NOMO-1 (cell line): ENCODE measurements around the gene TKT.

Source experiments
- DNase-seq, 2 experiments: peaks; one replicate each; lab custom pipeline; 2025; ENCODE audit not compliant: unreplicated experiment in 2 of 2; lab: John Stamatoyannopoulos, UW

TKT gene

DNA sequence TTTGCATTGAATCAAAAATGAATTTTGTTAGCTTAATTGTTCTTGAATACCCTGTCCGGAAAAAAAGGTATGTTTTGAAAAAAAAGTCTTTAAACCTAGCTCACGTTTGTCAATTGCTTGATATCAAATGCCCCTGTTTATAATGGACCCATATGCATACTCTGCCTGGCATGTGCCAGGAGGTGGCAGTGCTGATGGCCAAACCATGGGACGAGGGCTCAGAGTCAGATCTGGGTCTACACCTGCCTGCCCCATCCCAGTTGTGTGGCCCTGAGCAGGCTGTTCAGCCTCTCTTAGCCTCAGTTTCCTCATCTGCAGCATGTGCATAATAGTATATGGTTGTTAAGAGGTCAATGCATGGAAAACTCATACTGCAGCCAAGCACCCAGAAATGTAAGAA, 56.0 kb downstream of the TKT start:
- no peak for DNase-seq

- no peak for DNase-seq
Measured at GRCh38 chr3:53198996-53199395, 56.8 kb downstream of the TKT start.

DNA sequence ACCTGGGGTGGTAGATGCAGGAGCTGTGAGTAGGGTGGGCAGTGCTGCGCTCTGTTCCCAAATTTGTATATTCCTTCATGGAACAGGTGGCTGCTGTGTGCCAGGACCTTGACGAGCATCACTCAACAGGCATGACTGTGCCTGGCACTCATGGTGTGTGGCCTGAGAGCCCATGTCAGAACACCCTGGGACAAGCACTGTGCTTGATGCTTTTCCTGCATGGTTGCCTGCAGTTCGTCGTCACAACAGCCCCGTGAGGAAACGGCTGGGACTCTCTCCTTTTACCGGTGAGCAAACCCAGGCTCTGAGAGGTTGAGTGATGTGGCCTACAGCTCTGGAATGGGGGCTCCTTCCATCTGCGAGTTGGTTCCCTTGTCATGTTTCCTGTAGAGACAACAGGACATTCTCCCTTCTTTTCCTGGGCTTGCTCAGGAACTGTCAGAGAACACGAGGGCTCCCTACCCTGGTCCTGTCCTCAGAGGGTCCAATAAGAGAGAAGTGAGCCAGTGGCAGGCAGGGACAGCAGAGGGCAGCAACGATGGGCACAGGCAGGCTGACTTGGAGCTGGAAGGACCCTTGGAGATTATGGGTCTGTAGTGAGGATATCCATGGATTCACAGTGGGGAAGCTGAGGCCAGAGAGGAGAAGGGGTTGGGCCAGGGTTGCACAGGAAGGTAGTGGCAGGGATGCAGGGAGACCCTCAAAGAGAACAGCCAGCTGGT, 57.4 kb downstream of the TKT start:
- DNase-seq: no peak

- DNase-seq: peak; percentile 29 to 58
Measured at GRCh38 chr3:53196575-53197407, 59.0 kb downstream of the TKT start.

DNA sequence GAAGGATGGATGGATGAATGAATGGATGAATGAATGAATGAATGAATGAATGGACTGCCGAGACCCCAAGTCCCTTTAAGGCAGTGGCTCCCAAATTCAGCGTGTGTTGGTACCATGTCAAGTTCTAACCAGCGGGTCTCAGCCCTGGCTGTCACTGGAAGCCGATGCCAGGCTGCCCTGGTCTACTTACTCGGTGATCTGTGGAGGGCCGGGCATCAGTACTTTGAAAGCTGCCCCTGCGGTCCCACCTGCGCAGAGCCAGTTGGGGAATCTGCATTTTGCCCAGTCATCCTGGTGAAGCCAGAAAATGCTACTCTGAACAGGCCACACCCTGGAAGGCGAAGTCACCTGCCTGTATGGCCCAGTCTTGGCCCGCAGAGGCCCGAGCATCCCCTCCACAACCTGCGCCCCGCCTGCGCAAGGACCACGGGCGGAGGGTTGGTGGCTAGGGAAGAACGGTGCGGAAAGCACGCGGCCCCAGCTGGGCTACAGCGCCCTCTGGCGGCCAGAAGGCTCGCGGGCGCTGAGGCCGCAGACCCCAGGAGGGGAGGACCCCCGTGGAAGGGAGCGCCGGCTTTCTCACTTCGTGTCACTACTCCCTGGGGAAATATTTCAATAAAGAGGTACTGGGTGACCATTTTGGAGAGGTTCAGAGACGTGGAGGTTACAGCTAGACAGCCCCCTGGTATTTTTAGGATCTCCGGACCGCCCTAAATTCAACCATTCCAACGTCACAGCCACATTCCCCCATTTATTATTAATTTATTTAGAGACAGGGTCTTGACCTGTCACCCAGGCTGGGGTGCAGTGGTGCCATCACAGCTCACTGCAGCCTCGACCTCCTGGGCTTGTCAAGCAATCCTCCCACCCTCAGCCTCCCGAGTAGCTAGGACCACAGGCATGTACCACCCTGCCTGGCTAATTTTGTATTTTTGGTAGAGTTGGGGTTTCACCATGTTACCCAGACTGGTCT, 59.9 kb downstream of the TKT start:
- DNase-seq: peak; percentile 41 to 53

DNA sequence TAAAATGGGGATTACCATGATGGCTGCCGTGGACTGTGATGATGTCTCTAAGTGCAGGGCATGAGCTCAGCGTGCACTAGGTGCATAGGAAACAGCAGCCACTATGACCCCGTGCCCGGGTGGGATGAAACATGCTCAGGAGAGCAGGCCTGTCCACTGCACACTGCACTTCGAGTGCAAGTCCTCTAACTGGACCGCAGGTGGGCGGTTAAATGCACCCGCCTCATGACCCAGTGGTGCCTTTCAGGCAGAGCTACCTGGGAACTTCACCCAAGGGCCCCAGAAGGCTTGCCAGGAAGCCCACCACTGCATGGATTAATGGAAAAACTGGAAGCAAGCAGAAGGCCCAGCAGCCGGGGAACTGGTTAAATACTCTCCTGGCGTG, 60.8 kb downstream of the TKT start:
- DNase-seq: no peak

GRCh38 chr3:53194210-53195065, 61.4 kb downstream of the TKT start:
- no peak for DNase-seq

- DNase-seq: no peak
Measured at GRCh38 chr3:53193466-53194209, 62.2 kb downstream of the TKT start.

DNA sequence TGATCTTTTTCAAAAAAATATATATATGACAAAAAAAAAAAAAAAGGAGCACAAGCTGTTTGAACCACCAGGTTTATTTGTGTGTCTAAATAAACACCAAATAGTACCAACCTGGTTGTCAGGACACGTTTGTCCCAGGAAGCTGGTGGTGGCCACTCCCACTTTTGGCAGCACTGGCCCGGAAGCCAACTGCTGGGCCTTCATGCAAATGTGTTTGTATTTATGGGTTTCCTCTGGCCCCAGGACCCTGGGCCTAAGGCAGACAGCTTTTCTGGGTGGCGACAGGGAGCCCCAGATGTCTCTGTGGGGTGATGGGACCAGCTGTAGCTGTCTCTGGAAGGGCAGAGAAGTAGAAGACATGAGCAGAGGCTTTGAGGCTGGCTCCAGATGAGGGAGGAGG, 63.2 kb downstream of the TKT start:
- DNase-seq: no peak

DNA sequence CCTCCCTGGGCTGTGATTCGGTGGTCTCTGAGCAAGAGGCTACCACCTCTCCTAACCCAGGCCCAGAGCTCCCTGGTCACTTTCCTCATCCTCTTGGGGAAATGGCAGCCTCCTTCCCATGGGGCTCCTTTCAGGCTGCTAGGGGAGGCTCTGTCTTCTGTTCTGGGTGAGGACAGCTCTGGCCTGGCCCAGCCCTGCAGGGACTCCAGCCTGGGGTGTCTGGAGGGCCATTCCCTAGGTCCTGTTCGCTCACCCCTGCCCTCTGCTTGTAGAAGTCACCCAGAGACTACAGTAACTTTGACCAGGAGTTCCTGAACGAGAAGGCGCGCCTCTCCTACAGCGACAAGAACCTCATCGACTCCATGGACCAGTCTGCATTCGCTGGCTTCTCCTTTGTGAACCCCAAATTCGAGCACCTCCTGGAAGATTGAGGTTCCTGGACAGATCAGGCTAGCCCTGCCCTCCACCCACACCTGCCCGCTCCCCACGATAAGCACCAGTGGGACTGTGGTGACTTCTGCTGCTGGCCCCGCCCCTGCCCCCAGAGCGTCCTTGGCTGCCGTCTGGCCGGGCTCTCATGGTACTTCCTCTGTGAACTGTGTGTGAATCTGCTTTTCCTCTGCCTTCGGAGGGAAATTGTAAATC, 63.9 kb downstream of the TKT start:
- no peak for DNase-seq

- no peak for DNase-seq
Measured at GRCh38 chr3:53190659-53191058, 65.2 kb downstream of the TKT start.

GRCh38 chr3:53189276-53189675, 66.5 kb downstream of the TKT start:
- DNase-seq: no peak

GRCh38 chr3:53188720-53189119, 67.1 kb downstream of the TKT start:
- DNase-seq: no peak

- DNase-seq: no peak
Measured at GRCh38 chr3:53188136-53188685, 67.6 kb downstream of the TKT start.

GRCh38 chr3:53187430-53187829, 68.4 kb downstream of the TKT start:
- DNase-seq: no peak

DNA sequence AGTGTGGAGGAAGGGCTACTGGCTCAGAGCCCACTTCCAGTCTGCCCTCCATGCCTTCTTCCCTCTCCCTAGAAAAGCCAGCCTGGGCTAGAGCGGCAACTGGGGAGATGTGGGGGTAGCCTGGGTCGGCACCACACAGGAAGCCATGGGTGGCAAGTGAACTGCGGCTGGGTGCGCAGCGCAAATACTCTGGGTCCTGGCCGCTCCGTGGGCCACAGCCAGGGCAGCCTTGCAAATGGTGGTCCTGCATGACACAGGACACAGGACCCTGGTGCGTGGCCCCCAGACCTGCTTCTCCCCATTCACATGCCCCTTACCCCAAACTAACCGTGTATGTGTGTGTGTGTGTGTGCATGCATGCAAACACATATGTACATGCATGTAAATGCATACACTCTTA, 69.1 kb downstream of the TKT start:
- no peak for DNase-seq

GRCh38 chr3:53185761-53186465, 69.9 kb downstream of the TKT start:
- no peak for DNase-seq

DNA sequence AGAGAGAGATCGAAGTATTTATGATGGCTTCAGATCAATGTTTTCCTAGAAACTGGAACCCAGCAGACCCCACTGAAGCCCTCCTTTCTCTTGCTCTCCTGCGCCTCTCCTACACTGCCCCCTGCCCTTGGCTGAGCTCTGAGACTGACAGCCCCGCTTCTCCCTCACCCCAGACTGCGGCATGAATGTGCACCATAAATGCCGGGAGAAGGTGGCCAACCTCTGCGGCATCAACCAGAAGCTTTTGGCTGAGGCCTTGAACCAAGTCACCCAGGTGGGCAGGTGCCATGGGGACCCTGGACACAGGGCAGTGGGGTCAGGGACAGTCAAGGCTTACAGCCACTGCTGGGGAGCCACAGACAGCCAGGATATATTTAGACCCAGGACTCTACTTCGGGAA, 71.1 kb downstream of the TKT start:
- no peak for DNase-seq
